ENCODE measurements around the gene CHMP5. TPM values are rescaled to one million over a fixed set of nuclear protein-coding genes. Genes with fewer than 3 reads are reported as not detected.

CHMP5 gene
- total RNA-seq, 1 donor from 2014 or later = 88.7 TPM

DNA sequence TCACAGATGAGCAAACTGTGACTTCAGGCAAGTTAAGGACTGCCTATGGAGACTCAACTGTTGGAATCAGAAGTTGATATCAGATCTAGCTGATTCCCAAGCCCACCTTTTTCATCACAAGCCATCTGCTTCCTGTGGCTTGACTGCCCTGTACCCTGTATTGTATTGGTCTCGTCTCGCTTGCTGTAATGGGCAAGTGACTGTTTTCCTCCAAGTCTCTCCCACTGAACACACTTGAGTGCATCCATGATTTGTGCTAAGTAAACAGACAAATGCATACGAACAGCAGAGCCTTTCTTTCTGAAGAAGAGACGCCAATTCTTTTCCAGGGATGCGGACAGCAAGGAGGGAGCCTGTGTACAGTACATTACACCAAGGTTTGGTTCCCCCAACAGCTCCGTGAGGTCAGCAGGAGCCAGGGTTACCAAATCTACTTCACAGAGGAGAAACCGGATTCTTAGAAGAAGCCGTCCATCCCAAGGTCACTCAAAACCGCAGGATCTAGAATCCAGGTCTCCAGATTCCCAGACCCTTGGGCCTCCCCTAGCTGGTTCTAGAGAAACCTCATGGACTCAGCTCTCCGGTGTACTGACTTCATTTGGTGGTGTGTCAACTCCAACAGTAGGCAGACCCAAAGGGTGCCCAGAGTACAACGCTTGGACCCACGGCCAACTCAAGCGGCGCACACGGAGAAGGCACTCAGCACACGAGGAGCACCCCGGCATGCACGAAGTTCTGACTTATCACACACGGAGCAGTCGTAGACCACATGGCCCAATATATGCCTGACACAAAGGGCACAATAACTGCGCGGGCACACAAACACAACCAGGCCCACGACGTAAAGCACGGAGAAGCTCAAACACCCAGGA lies 1.5 kb upstream of the CHMP5 start:
- H3K27me3 Mint-ChIP-seq (ENCODE audit: unreplicated experiment) = peaks cover 14% of the 10 kb centered on the region
- H3K36me3 Mint-ChIP-seq (ENCODE audit: low read depth, unreplicated experiment) = peaks cover 44% of the 10 kb centered on the region
- TF ChIP-seq, protein P1, sequence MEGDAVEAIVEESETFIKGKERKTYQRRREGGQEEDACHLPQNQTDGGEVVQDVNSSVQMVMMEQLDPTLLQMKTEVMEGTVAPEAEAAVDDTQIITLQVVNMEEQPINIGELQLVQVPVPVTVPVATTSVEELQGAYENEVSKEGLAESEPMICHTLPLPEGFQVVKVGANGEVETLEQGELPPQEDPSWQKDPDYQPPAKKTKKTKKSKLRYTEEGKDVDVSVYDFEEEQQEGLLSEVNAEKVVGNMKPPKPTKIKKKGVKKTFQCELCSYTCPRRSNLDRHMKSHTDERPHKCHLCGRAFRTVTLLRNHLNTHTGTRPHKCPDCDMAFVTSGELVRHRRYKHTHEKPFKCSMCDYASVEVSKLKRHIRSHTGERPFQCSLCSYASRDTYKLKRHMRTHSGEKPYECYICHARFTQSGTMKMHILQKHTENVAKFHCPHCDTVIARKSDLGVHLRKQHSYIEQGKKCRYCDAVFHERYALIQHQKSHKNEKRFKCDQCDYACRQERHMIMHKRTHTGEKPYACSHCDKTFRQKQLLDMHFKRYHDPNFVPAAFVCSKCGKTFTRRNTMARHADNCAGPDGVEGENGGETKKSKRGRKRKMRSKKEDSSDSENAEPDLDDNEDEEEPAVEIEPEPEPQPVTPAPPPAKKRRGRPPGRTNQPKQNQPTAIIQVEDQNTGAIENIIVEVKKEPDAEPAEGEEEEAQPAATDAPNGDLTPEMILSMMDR (IDR thresholded peaks at IDR 0.05; ENCODE audit: unreplicated experiment) = no peak
- peak overlapping the region; percentile 94 for H3K27ac Mint-ChIP-seq (ENCODE audit: unreplicated experiment)
- peaks cover 34% of the 10 kb centered on the region for H3K4me1 Mint-ChIP-seq (ENCODE audit: unreplicated experiment)
- DNase-seq (ENCODE audit: low spot score) = no peak
- peak overlapping the region; percentile 99 for H3K4me3 Mint-ChIP-seq (ENCODE audit: unreplicated experiment)
- H3K9me3 Mint-ChIP-seq (ENCODE audit: unreplicated experiment) = no peaks in the 10 kb centered on the region

DNA sequence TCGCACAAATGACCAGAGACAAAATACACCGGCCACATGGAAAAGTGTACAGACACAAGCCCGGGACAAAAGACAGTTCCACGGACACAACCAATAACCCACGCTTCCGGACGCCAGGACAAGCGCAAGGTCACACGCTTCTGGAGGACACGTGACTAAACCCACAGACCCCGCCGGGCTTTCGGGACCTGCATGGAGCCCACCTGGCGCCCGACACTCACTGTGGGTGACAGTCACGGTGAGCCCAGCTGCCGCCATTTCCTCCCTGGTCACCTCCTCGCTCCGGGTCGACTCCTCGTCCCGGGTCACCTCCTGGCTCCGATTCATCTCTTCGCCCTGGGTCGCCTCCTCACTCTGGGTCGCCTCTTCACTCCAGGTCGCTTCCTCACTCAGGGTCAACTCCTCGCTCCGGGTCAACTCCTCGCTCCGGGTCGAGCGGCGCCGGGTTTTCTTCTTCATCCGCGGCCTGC lies 811 bp upstream of the CHMP5 start:
- peak overlapping the region; percentile 99 for H3K4me3 Mint-ChIP-seq (ENCODE audit: unreplicated experiment)
- H3K27me3 Mint-ChIP-seq (ENCODE audit: unreplicated experiment) = peaks cover 14% of the 10 kb centered on the region
- H3K9me3 Mint-ChIP-seq (ENCODE audit: unreplicated experiment) = no peaks in the 10 kb centered on the region
- H3K27ac Mint-ChIP-seq (ENCODE audit: unreplicated experiment) = peak overlapping the region; percentile 94
- DNase-seq (ENCODE audit: low spot score) = no peak
- TF ChIP-seq, protein P1 (IDR thresholded peaks at IDR 0.05; ENCODE audit: unreplicated experiment) = no peak
- peaks cover 34% of the 10 kb centered on the region for H3K4me1 Mint-ChIP-seq (ENCODE audit: unreplicated experiment)
- H3K36me3 Mint-ChIP-seq (ENCODE audit: low read depth, unreplicated experiment) = peaks cover 47% of the 10 kb centered on the region

DNA sequence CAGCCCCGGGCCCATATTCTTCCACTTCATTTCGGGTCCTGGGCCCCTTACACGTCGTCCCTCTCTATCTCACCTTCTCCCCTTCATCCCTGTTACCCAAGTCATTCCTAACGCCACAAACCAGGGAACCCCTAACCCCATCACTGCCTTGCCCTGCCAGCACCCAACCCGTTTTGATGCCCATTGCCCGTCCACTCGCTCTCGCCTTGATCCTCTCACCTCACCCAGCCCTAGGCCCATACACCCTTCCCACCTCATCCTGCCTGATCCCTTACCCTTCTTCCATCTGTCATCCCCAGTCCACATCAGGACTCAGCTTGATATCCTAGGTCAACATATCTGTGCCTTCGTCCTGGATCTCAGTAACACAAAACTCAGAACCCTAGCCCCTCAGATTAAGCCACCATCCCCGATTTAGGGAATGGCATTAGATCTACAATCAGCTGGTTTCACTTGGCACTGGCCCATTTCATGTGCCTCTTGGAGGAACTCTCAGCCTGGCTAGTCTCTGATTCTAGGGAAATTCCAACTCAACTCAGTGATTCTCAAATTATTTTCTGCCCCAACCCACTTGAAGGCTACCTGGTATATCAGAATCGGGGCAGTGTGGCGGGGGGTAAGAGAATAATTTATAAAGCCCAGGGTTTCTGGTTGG lies 489 bp downstream of the CHMP5 start:
- TF ChIP-seq, protein P1 (IDR thresholded peaks at IDR 0.05; ENCODE audit: unreplicated experiment) = no peak
- Mint-ChIP-seq H3K36me3 (ENCODE audit: low read depth, unreplicated experiment) (peaks cover 40% of the 10 kb centered on the region), H3K27me3 (ENCODE audit: unreplicated experiment) (peaks cover 14% of the 10 kb centered on the region), H3K4me1 (ENCODE audit: unreplicated experiment) (peaks cover 34% of the 10 kb centered on the region), H3K27ac (ENCODE audit: unreplicated experiment) (peak overlapping the region; percentile 98), H3K4me3 (ENCODE audit: unreplicated experiment) (peak overlapping the region; percentile 98), H3K9me3 (ENCODE audit: unreplicated experiment) (no peaks in the 10 kb centered on the region)
- DNase-seq (ENCODE audit: low spot score) = no peak

DNA sequence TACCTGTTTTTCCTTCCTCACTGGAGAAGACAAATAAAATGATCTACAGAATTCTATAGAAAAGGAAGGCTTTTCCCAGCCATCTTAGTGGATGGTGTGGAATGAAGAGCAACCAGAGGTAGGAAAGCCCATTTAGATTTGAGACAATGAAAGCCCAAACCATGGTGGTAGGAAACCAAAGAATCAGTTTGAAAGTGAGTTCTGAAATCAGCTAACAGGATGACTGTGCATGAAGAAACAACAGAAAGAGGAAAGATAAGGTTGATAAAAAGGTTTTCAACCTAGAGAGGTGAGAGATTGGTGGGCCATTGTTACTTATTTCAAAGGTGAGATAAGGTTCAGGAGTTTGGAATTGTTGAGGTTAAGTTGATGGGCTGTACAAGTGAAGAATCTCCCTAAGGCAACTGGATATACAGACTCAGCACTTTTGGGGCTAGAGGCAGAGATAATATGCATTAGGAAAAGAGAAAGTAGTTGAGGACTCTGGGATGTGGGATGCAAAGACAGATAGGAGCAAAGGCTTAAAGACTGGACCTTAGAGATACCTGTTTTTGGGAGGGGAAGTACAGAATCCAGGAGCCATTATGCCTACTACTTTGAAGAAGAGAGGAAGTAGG lies 2.4 kb downstream of the CHMP5 start:
- no peak overlapping the region for H3K27ac Mint-ChIP-seq (ENCODE audit: unreplicated experiment)
- peak overlapping the region; percentile 2 for H3K4me3 Mint-ChIP-seq (ENCODE audit: unreplicated experiment)
- no peak for DNase-seq (ENCODE audit: low spot score)
- peaks cover 34% of the 10 kb centered on the region for H3K4me1 Mint-ChIP-seq (ENCODE audit: unreplicated experiment)
- H3K36me3 Mint-ChIP-seq (ENCODE audit: low read depth, unreplicated experiment) = peaks cover 40% of the 10 kb centered on the region
- H3K27me3 Mint-ChIP-seq (ENCODE audit: unreplicated experiment) = peaks cover 14% of the 10 kb centered on the region
- TF ChIP-seq, protein P1 (IDR thresholded peaks at IDR 0.05; ENCODE audit: unreplicated experiment) = no peak
- H3K9me3 Mint-ChIP-seq (ENCODE audit: unreplicated experiment) = no peaks in the 10 kb centered on the region

Measured in endothelial cell (in vitro differentiated cells).